HepG2 (cell line): ENCODE data around the gene ERLEC1. TPM values are rescaled to one million over a fixed set of nuclear protein-coding genes. Genes with fewer than 3 reads are reported as not detected.

Experiments used
- HOXD1 ChIP-seq: sonication (generic); formaldehyde crosslinking; IDR thresholded peaks from 2 replicates; pipeline ENCODE4 v1.5.0; 2020; ENCODE audit warnings: missing genetic modification reagents
- MIER2 ChIP-seq: IDR thresholded peaks from 2 replicates; pipeline ENCODE4 v1.6.1; 2016; ENCODE audit warnings: missing biosample characterization, missing genetic modification reagents
- MXD4 ChIP-seq: IDR thresholded peaks from 2 replicates; pipeline ENCODE4 v1.6.1; 2016; ENCODE audit warnings: mild to moderate bottlenecking, missing biosample characterization, missing genetic modification reagents
- POGZ ChIP-seq: sonication (generic); formaldehyde crosslinking; IDR thresholded peaks from 2 replicates; pipeline ENCODE4 v1.4.0; 2020; ENCODE audit warnings: mild to moderate bottlenecking, missing genetic modification reagents
- RFXAP ChIP-seq: sonication (generic); formaldehyde crosslinking; IDR thresholded peaks from 2 replicates; pipeline ENCODE4 v1.4.0; 2020; ENCODE audit warnings: missing genetic modification reagents, borderline replicate concordance
- TFDP2 ChIP-seq: sonication (generic); formaldehyde crosslinking; IDR thresholded peaks from 2 replicates; pipeline ENCODE4 v1.4.0; 2020; ENCODE audit warnings: missing genetic modification reagents
- ZBTB8A ChIP-seq: sonication (generic); formaldehyde crosslinking; IDR thresholded peaks from 2 replicates; pipeline ENCODE4 v1.4.0; 2020; ENCODE audit warnings: mild to moderate bottlenecking, low read depth, missing genetic modification reagents, borderline replicate concordance
- ZFP41 ChIP-seq: sonication (generic); formaldehyde crosslinking; IDR thresholded peaks from 2 replicates; pipeline ENCODE4 v1.4.0; 2020; ENCODE audit warnings: mild to moderate bottlenecking, missing genetic modification reagents, borderline replicate concordance
- ZNF30 ChIP-seq: sonication (generic); formaldehyde crosslinking; IDR thresholded peaks from 2 replicates; pipeline ENCODE4 v1.5.0; 2020; ENCODE audit warnings: mild to moderate bottlenecking, missing genetic modification reagents
- ZNF652 ChIP-seq: IDR thresholded peaks from 2 replicates; pipeline ENCODE4 v1.6.1; 2016; ENCODE audit warnings: low read depth, borderline replicate concordance
- polyA plus RNA-seq, 8 experiments: library from polyadenylated mRNA; depleted of rRNA in 3 of 8; stranded (reverse) in 7 of 8; unstranded in 1 of 8; fragments of >200 nt; fragmentation: Illumina TruSeq in 4 of 8; extraction: Trizol in 4 of 8; gene quantifications; 2 replicates each; pipeline versions ENCODE4 v1.2.1 to v1.2.3, GENCODE V29; 2011 to 2016; ENCODE audit warnings: low read depth in 4 of 8, missing spikeins in 1 of 8, mixed read lengths in 1 of 8; ENCODE audit not compliant: insufficient read depth in 1 of 8
- total RNA-seq, 5 experiments: library from RNA; depleted of rRNA; stranded (reverse); fragments of >200 nt; fragmentation: Illumina TruSeq; extraction: Trizol; gene quantifications; 2 replicates each; pipeline ENCODE4 v1.2.3, GENCODE V29; 2016; ENCODE audit warnings: low read depth in 1 of 5
- TF ChIP-seq, protein P1 (sequence below): sonication (generic); formaldehyde crosslinking; IDR thresholded peaks from 2 replicates; pipeline ENCODE4 v1.5.0; 2020; ENCODE audit warnings: mild to moderate bottlenecking, missing genetic modification reagents
- TF ChIP-seq, protein P2 (sequence below): sonication (generic); formaldehyde crosslinking; IDR thresholded peaks from 2 replicates; pipeline ENCODE4 v1.4.0; 2020; ENCODE audit warnings: mild to moderate bottlenecking, missing genetic modification reagents
- TF ChIP-seq, protein P3 (sequence below), 2 experiments: sonication (generic) in 1 of 2; formaldehyde crosslinking in 1 of 2; IDR thresholded peaks; 2 replicates each; pipeline versions ENCODE4 v1.5.1 to v1.6.1; 2011 to 2020; ENCODE audit warnings: borderline replicate concordance in 1 of 2, low read depth in 1 of 2, low read length in 1 of 2, mild to moderate bottlenecking in 1 of 2, missing genetic modification reagents in 1 of 2, moderate library complexity in 1 of 2

Gene ERLEC1
- total and polyA plus RNA-seq, 2 of the 13 experiments (the other 11 are each of a cell fraction or from before 2014, with no cell fraction given): 87.3 to 88.4 TPM

GRCh38 chr2:53826587-53827397, 39.9 kb downstream of the ERLEC1 start (continued):
- TF ChIP-seq, protein P1, sequence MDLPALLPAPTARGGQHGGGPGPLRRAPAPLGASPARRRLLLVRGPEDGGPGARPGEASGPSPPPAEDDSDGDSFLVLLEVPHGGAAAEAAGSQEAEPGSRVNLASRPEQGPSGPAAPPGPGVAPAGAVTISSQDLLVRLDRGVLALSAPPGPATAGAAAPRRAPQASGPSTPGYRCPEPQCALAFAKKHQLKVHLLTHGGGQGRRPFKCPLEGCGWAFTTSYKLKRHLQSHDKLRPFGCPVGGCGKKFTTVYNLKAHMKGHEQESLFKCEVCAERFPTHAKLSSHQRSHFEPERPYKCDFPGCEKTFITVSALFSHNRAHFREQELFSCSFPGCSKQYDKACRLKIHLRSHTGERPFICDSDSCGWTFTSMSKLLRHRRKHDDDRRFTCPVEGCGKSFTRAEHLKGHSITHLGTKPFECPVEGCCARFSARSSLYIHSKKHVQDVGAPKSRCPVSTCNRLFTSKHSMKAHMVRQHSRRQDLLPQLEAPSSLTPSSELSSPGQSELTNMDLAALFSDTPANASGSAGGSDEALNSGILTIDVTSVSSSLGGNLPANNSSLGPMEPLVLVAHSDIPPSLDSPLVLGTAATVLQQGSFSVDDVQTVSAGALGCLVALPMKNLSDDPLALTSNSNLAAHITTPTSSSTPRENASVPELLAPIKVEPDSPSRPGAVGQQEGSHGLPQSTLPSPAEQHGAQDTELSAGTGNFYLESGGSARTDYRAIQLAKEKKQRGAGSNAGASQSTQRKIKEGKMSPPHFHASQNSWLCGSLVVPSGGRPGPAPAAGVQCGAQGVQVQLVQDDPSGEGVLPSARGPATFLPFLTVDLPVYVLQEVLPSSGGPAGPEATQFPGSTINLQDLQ (CRISPR knock-in tag): no peak
- TF ChIP-seq MXD4 (CRISPR knock-in tag): peak; percentile 71; the same call in 1 of the 2 replicates
- no peak for TF ChIP-seq ZBTB8A (CRISPR knock-in tag)
- TF ChIP-seq RFXAP (CRISPR knock-in tag): peak; percentile 92
- TF ChIP-seq, protein P2, sequence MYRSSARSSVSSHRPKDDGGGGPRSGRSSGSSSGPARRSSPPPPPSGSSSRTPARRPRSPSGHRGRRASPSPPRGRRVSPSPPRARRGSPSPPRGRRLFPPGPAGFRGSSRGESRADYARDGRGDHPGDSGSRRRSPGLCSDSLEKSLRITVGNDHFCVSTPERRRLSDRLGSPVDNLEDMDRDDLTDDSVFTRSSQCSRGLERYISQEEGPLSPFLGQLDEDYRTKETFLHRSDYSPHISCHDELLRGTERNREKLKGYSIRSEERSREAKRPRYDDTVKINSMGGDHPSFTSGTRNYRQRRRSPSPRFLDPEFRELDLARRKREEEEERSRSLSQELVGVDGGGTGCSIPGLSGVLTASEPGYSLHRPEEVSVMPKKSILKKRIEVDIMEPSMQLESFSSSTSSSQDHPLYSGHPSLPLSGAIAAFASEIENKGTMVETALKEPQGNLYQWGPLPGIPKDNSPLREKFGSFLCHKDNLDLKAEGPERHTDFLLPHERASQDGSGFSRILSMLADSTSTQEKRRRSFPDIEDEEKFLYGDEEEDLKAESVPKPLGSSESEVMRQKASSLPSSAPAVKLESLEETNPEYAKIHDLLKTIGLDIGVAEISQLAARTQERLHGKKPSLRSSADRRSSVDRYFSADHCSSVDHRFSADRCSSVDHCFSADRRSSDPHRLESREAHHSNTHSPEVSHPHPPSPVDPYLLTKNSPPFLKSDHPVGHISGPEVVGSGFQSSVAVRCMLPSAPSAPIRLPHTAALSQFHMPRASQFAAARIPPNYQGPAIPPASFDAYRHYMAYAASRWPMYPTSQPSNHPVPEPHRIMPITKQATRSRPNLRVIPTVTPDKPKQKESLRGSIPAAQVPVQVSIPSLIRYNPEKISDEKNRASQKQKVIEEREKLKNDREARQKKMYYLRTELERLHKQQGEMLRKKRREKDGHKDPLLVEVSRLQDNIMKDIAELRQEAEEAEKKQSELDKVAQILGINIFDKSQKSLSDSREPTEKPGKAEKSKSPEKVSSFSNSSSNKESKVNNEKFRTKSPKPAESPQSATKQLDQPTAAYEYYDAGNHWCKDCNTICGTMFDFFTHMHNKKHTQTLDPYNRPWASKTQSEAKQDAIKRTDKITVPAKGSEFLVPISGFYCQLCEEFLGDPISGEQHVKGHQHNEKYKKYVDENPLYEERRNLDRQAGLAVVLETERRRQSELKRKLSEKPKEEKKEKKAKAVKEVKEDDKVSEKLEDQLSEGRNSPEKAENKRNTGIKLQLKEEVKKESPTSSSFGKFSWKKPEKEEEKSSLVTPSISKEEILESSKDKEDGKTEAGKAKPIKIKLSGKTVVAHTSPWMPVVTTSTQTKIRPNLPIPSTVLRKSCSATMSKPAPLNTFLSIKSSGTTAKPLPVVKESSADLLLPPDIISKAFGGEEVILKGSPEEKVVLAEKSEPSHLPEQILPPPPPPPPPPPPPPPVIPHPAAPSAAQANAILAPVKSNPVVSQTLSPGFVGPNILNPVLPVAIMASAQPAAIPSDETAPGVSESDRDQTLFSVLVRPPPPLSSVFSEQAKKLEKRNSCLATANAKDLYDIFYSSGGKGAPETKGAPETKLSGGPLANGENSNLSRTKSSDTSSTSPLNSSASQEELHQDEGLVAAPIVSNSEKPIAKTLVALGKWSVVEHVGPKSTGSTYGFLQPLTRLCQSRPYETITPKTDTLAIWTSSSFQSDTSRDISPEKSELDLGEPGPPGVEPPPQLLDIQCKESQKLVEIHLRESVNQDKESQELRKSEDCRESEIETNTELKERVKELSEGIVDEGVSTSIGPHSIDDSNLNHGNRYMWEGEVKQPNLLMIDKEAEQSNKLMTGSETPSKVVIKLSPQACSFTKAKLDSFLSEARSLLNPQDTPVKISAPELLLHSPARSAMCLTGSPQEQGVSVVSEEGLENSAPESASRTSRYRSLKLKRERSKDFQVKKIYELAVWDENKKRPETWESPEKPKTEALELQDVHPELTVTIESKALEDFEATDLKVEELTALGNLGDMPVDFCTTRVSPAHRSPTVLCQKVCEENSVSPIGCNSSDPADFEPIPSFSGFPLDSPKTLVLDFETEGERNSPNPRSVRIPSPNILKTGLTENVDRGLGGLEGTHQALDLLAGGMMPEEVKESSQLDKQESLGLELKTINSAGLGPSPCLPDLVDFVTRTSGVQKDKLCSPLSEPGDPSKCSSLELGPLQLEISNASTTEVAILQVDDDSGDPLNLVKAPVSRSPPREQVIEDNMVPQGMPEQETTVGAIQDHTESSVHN: no peak
- TF ChIP-seq ZNF652 (CRISPR knock-in tag): peak; percentile 76; the same call in 1 of the 2 replicates
- no peak for TF ChIP-seq ZFP41 (CRISPR knock-in tag)
- TF ChIP-seq TFDP2 (CRISPR knock-in tag): peak; percentile 59; the same call in 1 of the 2 replicates
- TF ChIP-seq POGZ (CRISPR knock-in tag): peak; percentile 83
- peak; percentile 87 for TF ChIP-seq MIER2 (CRISPR knock-in tag)
- no peak for TF ChIP-seq ZNF30 (CRISPR knock-in tag)
- TF ChIP-seq HOXD1 (CRISPR knock-in tag): peak; percentile 90
- TF ChIP-seq, protein P3, sequence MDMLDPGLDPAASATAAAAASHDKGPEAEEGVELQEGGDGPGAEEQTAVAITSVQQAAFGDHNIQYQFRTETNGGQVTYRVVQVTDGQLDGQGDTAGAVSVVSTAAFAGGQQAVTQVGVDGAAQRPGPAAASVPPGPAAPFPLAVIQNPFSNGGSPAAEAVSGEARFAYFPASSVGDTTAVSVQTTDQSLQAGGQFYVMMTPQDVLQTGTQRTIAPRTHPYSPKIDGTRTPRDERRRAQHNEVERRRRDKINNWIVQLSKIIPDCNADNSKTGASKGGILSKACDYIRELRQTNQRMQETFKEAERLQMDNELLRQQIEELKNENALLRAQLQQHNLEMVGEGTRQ (IDR thresholded peaks at IDR 0.05; ENCODE audit: low read depth, low read length): no peak
- TF ChIP-seq, protein P3 (CRISPR knock-in tag; IDR thresholded peaks at IDR 0.05; ENCODE audit: borderline replicate concordance): no peak; the same call in 1 of the 2 replicates
